Endothelial cell of umbilical vein (primary cell): ENCODE measurements around the gene DPH7. TPM values are rescaled to one million over a fixed set of nuclear protein-coding genes. Genes with fewer than 3 reads are reported as not detected.

Experiments used
- BruUV-seq: library from RNA; stranded (reverse); fragments of 400-500 nt; replicated peaks from 2 replicates; lab custom pipeline; 2021; lab: Mats Ljungman, UMichigan
- CTCF ChIA-PET: fragments of 300-600, 350-600 bp; sonication (Branson Sonifier 250); formaldehyde crosslinking; loops from one replicate; lab custom pipeline; 2021; ENCODE audit warnings: antibody characterized with exemption, inconsistent platforms; lab: Charles Lee
- POLR2A ChIA-PET: fragments of 300-600, 350-600 bp; sonication (Branson Sonifier 250); formaldehyde crosslinking; loops from one replicate; lab custom pipeline; 2021; ENCODE audit warnings: antibody characterized with exemption, inconsistent platforms; lab: Charles Lee
- DNase-seq: peaks from one replicate; pipeline ENCODE4 v3.0.0-alpha.2; 2011; ENCODE audit warnings: low read depth, low spot score
- FAIRE-seq: peaks from 2 replicates; lab custom pipeline; 2011; peaks lifted over from hg19 to GRCh38; lab: Jason Lieb, UNC
- H2AFZ ChIP-seq: 2 replicates; pipeline ENCODE4 v1.6.0; 2012; ENCODE audit warnings: low read depth, low read length, control low read depth, inconsistent platforms
- H3K27ac ChIP-seq: 2 replicates; pipeline ENCODE4 v1.5.1; 2011; ENCODE audit warnings: low read depth, mild to moderate bottlenecking, control low read depth, low read length, moderate library complexity; ENCODE audit not compliant: insufficient read depth
- H3K27me3 ChIP-seq, 2 experiments: 2 replicates each; pipeline versions ENCODE4 v1.6.0 to v1.6.1; 2011; ENCODE audit warnings: low read length in 2 of 2, mixed read lengths in 1 of 2; ENCODE audit not compliant: control insufficient read depth in 2 of 2, insufficient read depth in 2 of 2
- H3K36me3 ChIP-seq, 2 experiments: 2 replicates in 1 of 2; 3 replicates in 1 of 2; pipeline ENCODE4 v1.5.1; 2011; ENCODE audit warnings: low read length in 2 of 2, mild to moderate bottlenecking in 1 of 2, moderate library complexity in 1 of 2; ENCODE audit not compliant: control insufficient read depth in 2 of 2, insufficient read depth in 2 of 2; ENCODE audit errors: extremely low read depth in 1 of 2
- H3K4me1 ChIP-seq: 3 replicates; pipeline ENCODE4 v1.5.1; 2011; ENCODE audit warnings: mild to moderate bottlenecking, low read length; ENCODE audit not compliant: control insufficient read depth, insufficient read depth; ENCODE audit errors: extremely low read depth
- H3K4me2 ChIP-seq: 2 replicates; pipeline ENCODE4 v1.6.1; 2011; ENCODE audit warnings: low read length, control low read depth, mixed read lengths; ENCODE audit not compliant: insufficient read depth
- H3K4me3 ChIP-seq, 3 experiments: fragments of 200-600 bp in 1 of 3; sonication (generic), shearing (Covaris generic) in 1 of 3; replicated peaks in 1 of 3; 2 replicates each; pipeline ENCODE4 v1.5.1; 2011 to 2016; ENCODE audit warnings: control low read depth in 3 of 3, low read length in 3 of 3, mild to moderate bottlenecking in 2 of 3, inconsistent platforms in 1 of 3, low read depth in 1 of 3, moderate library complexity in 1 of 3; ENCODE audit not compliant: insufficient read depth in 1 of 3
- H3K79me2 ChIP-seq: 2 replicates; pipeline ENCODE4 v1.6.0; 2012; ENCODE audit warnings: low read length, inconsistent platforms; ENCODE audit not compliant: control insufficient read depth, insufficient read depth
- H3K9ac ChIP-seq: replicated peaks from 2 replicates; pipeline ENCODE3; 2011; ENCODE audit warnings: low read length, control low read depth; ENCODE audit not compliant: insufficient read depth; ENCODE audit errors: extremely low read depth
- H3K9me1 ChIP-seq: replicated peaks from 3 replicates; pipeline ENCODE4 v1.6.0; 2011; ENCODE audit warnings: mild to moderate bottlenecking, low read length; ENCODE audit not compliant: control insufficient read depth, insufficient read depth; ENCODE audit errors: extremely low read depth
- H3K9me3 ChIP-seq: replicated peaks from 2 replicates; pipeline ENCODE4 v1.5.1; 2012; ENCODE audit warnings: low read length, inconsistent platforms; ENCODE audit not compliant: control insufficient read depth, insufficient read depth
- H4K20me1 ChIP-seq: replicated peaks from 2 replicates; pipeline ENCODE3; 2011; ENCODE audit warnings: mild to moderate bottlenecking, low read length; ENCODE audit not compliant: control insufficient read depth, insufficient read depth; ENCODE audit errors: extremely low read depth
- EZH2 ChIP-seq: IDR thresholded peaks from 2 replicates; pipeline ENCODE4 v1.6.1; 2012; ENCODE audit warnings: borderline replicate concordance, low read depth, mild to moderate bottlenecking, moderate library complexity, low read length, inconsistent platforms; ENCODE audit not compliant: severe bottlenecking
- FOS ChIP-seq: IDR thresholded peaks from 2 replicates; pipeline ENCODE4 v1.6.1; 2011; ENCODE audit warnings: mild to moderate bottlenecking, low read length, moderate library complexity, borderline replicate concordance; ENCODE audit not compliant: insufficient read depth
- GATA2 ChIP-seq: IDR thresholded peaks from 2 replicates; pipeline ENCODE4 v1.7.0; 2011; ENCODE audit warnings: low read depth, mild to moderate bottlenecking, moderate library complexity, mixed read lengths, low read length; ENCODE audit not compliant: insufficient read length, insufficient read depth
- JUN ChIP-seq: IDR thresholded peaks from 2 replicates; pipeline ENCODE4 v1.6.1; 2011; ENCODE audit warnings: borderline replicate concordance, low read depth; ENCODE audit not compliant: insufficient read length, insufficient read depth
- MYC ChIP-seq: IDR thresholded peaks from one replicate; pipeline ENCODE4 v1.6.1; 2011; ENCODE audit warnings: mild to moderate bottlenecking, low read depth, low read length
- POLR2A ChIP-seq: IDR thresholded peaks from 2 replicates; pipeline ENCODE4 v1.6.1; 2012; ENCODE audit warnings: low read depth, mild to moderate bottlenecking, control low read depth, low read length
- POLR2AphosphoS5 ChIP-seq: IDR thresholded peaks from 2 replicates; pipeline ENCODE4 v1.6.1; 2012; ENCODE audit warnings: low read depth, mild to moderate bottlenecking, control low read depth, low read length, moderate library complexity; ENCODE audit not compliant: insufficient read depth
- dilution Hi-C: fragments of 300-500 bp; cut with MboI; formaldehyde crosslinking; loops from one replicate; pipeline ENCODE4 v1.15.0; 2019; ENCODE audit warnings: low sequenced_read_pairs; ENCODE audit not compliant: extremely low pct_ligation_motif_present
- intact Hi-C: fragments of 100-400 bp; cut with micrococcal nuclease; formaldehyde crosslinking; loops from one replicate; pipeline ENCODE4 v1.10.0; 2022
- polyA plus RNA-seq, 4 experiments: library from polyadenylated mRNA; depleted of rRNA in 3 of 4; stranded (reverse) in 3 of 4; unstranded in 1 of 4; fragments of >200 nt; gene quantifications; 2 replicates each; pipeline versions ENCODE4 v1.2.1 to v1.2.3, GENCODE V29; 2011 to 2012; ENCODE audit warnings: missing spikeins in 1 of 4
- total RNA-seq: library from RNA; stranded (reverse); gene quantifications from 2 replicates; pipeline ENCODE4 v1.2.3, GENCODE V29; 2021
- TF ChIP-seq, protein P1 (sequence below), 2 donors: IDR thresholded peaks; 1 replicate in 1 of 2; 2 replicates in 1 of 2; pipeline ENCODE4 v1.5.1; 2011; ENCODE audit warnings: low read length in 2 of 2, mild to moderate bottlenecking in 2 of 2, moderate library complexity in 2 of 2, control low read depth in 1 of 2, inconsistent platforms in 1 of 2, low read depth in 1 of 2; ENCODE audit not compliant: insufficient read depth in 1 of 2; ENCODE audit errors: extremely low read depth in 1 of 2
- TF ChIP-seq, protein P2 (sequence below): IDR thresholded peaks from 2 replicates; pipeline ENCODE4 v1.6.1; 2011; ENCODE audit not compliant: insufficient read depth, insufficient read length

Gene DPH7
- total and polyA plus RNA-seq, 2 donors (not counting 3 experiments of a cell fraction or from before 2014, with no cell fraction given) = 41.8 to 43.2 TPM

DNA sequence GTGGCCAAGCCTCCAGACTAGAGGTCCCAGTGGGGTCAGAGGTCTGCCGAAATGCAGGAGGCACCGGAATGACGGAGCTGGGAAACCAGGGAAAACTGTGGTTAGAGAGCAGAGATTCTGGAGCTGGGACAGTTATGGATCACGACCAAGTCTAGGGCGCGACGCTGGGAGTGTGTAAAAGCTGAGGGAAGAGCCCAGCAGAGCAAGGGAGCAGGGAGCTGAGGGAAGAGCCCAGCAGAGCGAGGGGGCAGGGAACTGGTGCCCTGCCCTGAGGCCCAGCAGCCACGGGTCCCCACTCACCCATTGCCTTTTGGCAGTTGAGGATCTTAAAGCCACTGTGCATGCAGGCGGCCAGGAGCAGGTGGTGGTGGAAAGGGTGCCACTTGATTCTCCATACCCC lies 14.6 kb downstream of the DPH7 start:
- Histone ChIP-seq H3K9ac (no peak overlapping the region), H4K20me1 (no peaks in the 10 kb centered on the region), H3K4me2 (no peak overlapping the region), H3K9me1 (no peaks in the 10 kb centered on the region), H3K4me1 (no peaks in the 10 kb centered on the region), H3K27ac (no peak overlapping the region), H2AFZ (no peak overlapping the region), H3K36me3 (peaks cover 7 to 22% of the 10 kb centered on the region in 2 experiments), H3K4me3 (no peak overlapping the region), H3K79me2 (peaks cover 4% of the 10 kb centered on the region), H3K27me3 (no peaks in the 10 kb centered on the region), H3K9me3 (no peaks in the 10 kb centered on the region)
- dilution Hi-C loops (no loop called here), intact Hi-C loops (no loop called here)
- FAIRE-seq (no peak), DNase-seq (no peak)
- POLR2A ChIA-PET = no interaction called here
- CTCF ChIA-PET = interaction anchor here (0.7 to 1.3 kb wide), 2 partner anchors 9 to 29 kb away, joined by 3 to 4 read pairs; no protein-coding TSS in a partner anchor
- no TSS peak for BruUV-seq
- TF ChIP-seq POLR2AphosphoS5 = no peak
- TF ChIP-seq MYC = no peak
- no peak for TF ChIP-seq GATA2
- TF ChIP-seq, protein P1, sequence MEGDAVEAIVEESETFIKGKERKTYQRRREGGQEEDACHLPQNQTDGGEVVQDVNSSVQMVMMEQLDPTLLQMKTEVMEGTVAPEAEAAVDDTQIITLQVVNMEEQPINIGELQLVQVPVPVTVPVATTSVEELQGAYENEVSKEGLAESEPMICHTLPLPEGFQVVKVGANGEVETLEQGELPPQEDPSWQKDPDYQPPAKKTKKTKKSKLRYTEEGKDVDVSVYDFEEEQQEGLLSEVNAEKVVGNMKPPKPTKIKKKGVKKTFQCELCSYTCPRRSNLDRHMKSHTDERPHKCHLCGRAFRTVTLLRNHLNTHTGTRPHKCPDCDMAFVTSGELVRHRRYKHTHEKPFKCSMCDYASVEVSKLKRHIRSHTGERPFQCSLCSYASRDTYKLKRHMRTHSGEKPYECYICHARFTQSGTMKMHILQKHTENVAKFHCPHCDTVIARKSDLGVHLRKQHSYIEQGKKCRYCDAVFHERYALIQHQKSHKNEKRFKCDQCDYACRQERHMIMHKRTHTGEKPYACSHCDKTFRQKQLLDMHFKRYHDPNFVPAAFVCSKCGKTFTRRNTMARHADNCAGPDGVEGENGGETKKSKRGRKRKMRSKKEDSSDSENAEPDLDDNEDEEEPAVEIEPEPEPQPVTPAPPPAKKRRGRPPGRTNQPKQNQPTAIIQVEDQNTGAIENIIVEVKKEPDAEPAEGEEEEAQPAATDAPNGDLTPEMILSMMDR (IDR thresholded peaks at IDR 0.05; ENCODE audit: extremely low read depth in 1 of 2, insufficient read depth in 1 of 2, low read depth in 1 of 2, low read length in 2 of 2) = no peak
- TF ChIP-seq, protein P2, sequence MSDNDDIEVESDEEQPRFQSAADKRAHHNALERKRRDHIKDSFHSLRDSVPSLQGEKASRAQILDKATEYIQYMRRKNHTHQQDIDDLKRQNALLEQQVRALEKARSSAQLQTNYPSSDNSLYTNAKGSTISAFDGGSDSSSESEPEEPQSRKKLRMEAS = no peak
- TF ChIP-seq JUN = no peak
- TF ChIP-seq POLR2A = no peak
- TF ChIP-seq EZH2 = no peak
- no peak for TF ChIP-seq FOS
